WERI-Rb-1 (cell line): ENCODE data around the gene CLHC1.

Experiments
- DNase-seq: peaks from one replicate; pipeline ENCODE4 v3.0.0-alpha.2; 2020
- H3K27ac ChIP-seq: fragments of 250-450 bp; sonication (Bioruptor Pico); 2 replicates; pipeline ENCODE4 v1.5.1; 2020; ENCODE audit warnings: mild to moderate bottlenecking, moderate library complexity
- H3K27me3 ChIP-seq: fragments of 250-450 bp; sonication (Bioruptor Pico); 2 replicates; pipeline ENCODE4 v1.5.1; 2021; ENCODE audit warnings: mild to moderate bottlenecking, low read depth, moderate library complexity; ENCODE audit not compliant: insufficient read depth, severe bottlenecking
- H3K36me3 ChIP-seq: fragments of 250-450 bp; sonication (Bioruptor Pico); 2 replicates; pipeline ENCODE4 v1.5.1; 2020; ENCODE audit warnings: mild to moderate bottlenecking, moderate library complexity
- H3K4me3 ChIP-seq: 2 replicates; pipeline ENCODE4 v1.5.1; 2011; ENCODE audit warnings: low read depth, mild to moderate bottlenecking, control low read depth, low read length
- H3K9me3 ChIP-seq: fragments of 250-450 bp; sonication (Bioruptor Pico); 2 replicates; pipeline ENCODE4 v1.5.1; 2021; ENCODE audit warnings: mild to moderate bottlenecking, moderate library complexity; ENCODE audit not compliant: severe bottlenecking
- TF ChIP-seq, protein P1 (sequence below): IDR thresholded peaks from 2 replicates; pipeline ENCODE4 v1.5.1; 2011; ENCODE audit warnings: low read depth, mild to moderate bottlenecking, control low read depth, inconsistent platforms, low read length

Gene CLHC1

DNA sequence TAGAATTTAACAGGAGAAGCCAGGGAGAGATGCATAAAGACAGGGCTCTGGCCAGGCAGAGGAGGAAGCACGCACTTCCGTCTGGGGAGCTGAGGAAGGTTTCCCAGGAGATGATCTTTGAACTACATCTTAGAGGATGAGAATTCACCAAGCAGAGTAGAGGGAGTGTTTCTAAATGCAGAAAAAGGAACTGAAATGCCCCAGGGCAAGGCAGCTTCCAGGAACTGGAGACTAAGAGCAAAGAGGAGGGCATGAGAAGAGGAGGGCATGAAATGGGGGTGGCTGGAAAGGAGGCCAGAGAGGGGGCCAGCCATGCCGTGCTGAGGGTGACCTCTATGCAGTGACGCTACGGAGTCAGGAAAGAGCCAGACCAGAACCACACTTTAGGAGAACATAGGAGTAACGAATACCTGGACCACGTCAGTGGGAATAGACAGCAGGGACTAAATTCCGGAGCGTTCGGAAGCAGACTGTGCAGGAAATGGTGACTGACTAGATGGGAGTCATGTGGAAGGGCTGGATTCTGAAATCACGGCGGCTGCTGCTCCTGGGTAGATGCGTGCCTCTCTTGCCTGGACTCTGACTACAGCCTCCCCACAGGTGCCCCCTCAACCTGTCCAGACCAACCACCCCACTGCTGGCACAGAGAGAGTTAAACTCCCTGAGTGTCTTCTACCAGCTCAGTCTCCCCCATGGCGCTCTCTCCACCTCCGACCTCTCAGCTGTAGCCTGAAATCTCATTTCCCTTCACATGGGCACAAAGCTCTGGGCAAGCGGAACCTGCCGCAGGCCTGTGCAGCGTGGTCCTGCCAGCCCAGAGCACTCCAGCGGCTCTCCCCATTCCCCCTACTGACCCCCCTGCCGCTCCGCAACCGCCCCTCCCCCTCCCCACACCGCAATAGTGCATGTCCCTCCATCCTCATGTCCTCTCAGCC is 94.8 kb downstream of the CLHC1 start:
- Histone ChIP-seq H3K4me3 (no peak overlapping the region), H3K9me3 (no peaks in the 10 kb centered on the region), H3K36me3 (no peaks in the 10 kb centered on the region), H3K27ac (no peak overlapping the region), H3K27me3 (no peaks in the 10 kb centered on the region)
- TF ChIP-seq, protein P1, sequence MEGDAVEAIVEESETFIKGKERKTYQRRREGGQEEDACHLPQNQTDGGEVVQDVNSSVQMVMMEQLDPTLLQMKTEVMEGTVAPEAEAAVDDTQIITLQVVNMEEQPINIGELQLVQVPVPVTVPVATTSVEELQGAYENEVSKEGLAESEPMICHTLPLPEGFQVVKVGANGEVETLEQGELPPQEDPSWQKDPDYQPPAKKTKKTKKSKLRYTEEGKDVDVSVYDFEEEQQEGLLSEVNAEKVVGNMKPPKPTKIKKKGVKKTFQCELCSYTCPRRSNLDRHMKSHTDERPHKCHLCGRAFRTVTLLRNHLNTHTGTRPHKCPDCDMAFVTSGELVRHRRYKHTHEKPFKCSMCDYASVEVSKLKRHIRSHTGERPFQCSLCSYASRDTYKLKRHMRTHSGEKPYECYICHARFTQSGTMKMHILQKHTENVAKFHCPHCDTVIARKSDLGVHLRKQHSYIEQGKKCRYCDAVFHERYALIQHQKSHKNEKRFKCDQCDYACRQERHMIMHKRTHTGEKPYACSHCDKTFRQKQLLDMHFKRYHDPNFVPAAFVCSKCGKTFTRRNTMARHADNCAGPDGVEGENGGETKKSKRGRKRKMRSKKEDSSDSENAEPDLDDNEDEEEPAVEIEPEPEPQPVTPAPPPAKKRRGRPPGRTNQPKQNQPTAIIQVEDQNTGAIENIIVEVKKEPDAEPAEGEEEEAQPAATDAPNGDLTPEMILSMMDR = no peak
- DNase-seq = no peak

DNA sequence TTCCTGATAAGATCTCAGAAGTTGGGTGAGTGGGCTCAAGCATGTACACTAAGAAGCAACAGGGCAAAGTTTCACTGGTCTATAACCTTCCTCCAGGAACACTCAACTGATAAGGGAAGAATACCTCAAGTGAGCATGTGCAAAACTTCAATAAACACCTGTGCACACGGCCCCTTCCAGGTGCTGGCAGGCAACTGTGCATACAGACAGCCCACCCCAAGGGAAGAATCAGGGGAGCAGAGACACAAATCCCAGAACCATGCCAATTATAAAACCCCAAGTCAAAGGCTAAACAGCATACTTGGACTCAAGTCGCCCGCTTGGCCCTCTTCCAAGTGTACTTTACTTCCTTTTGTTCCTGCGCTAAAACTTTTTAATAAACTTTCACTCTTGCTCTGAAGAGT is 96.0 kb downstream of the CLHC1 start:
- H3K4me3 ChIP-seq = no peak overlapping the region
- H3K27ac ChIP-seq = no peak overlapping the region
- H3K36me3 ChIP-seq = no peaks in the 10 kb centered on the region
- no peaks in the 10 kb centered on the region for H3K9me3 ChIP-seq
- H3K27me3 ChIP-seq = no peaks in the 10 kb centered on the region
- TF ChIP-seq, protein P1 = no peak
- DNase-seq = no peak

DNA sequence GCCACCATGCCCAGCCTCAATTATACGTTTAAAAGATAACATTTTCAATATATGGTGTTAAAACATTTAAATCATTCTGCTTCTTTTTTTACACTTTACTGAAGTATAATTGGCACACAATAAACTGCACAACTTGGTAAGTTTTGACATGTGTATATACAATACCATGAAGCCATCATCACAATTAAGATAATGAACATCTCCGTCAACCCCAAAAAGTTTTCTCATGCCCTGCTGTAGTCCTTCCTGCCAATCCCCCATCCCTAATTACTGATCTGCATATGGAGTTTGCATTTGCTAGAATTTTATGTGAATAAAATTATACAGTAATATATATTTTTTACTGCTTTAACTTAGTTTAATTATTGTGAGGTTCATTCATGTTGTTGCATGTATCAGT is 96.6 kb downstream of the CLHC1 start:
- Histone ChIP-seq H3K9me3 (no peaks in the 10 kb centered on the region), H3K27me3 (no peaks in the 10 kb centered on the region), H3K27ac (no peak overlapping the region), H3K4me3 (no peak overlapping the region), H3K36me3 (no peaks in the 10 kb centered on the region)
- no peak for DNase-seq
- TF ChIP-seq, protein P1 = no peak

DNA sequence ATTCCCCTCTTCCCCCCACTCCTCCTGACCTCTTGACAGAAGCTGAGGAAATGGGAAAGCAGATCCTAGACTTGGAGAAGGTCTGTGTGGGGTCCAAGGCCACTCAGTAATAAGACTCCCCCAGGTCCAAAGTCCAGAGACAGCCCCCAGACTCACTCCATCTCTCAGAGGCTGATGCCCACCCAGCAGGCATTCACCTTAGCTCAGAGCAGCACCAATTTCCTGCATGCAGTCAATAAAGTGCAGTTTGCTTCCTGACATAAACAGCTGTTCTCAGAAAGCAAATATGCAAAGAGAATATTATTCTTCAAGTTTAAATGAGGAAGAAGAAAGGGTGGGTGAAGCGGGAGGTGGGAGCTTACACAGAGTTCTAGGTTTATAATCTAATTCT is 97.8 kb downstream of the CLHC1 start:
- no peak overlapping the region for H3K27ac ChIP-seq
- DNase-seq = no peak
- no peaks in the 10 kb centered on the region for H3K9me3 ChIP-seq
- H3K36me3 ChIP-seq = no peaks in the 10 kb centered on the region
- no peaks in the 10 kb centered on the region for H3K27me3 ChIP-seq
- H3K4me3 ChIP-seq = no peak overlapping the region
- TF ChIP-seq, protein P1 = no peak

DNA sequence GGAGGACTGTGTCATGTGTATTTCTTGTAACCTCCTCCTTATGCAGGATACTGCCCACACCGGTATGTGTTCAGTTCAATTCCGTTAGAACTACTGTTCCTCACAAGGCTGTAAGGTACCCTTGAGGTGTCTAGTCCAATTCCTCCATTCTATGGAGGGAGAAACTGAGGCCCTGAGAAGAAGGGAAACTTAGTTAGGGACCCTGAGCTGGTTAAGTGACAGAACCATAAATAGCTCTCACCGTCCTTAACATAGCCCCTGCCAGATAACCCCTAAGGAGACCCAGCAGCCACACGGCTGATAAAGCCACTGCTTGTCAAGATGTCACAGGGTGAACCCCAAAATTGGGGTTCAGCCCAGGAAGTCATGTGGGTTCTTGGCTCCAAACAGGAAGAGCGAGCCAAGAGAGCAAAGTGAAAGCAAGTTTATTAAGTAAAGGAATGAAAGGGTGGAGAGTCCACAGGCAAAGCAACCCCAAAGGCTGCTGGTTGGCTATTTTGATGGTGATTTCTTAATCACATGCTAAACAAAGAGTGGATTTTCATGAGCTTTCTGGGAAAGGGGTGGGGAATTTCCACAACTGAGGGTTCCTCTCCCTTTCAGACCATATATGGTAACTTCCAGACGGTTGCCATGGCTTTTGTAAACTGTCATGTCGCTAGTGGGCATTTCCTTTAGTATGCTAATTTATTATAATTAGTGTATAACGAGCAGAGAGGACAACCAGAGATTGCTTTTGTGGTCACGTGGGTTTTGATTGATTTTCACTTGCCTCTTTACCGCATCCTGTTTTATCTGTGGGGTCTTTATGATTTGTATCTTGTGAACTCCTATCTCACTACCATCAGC is 98.4 kb downstream of the CLHC1 start:
- no peaks in the 10 kb centered on the region for H3K27me3 ChIP-seq
- no peak for DNase-seq
- H3K36me3 ChIP-seq = no peaks in the 10 kb centered on the region
- no peak overlapping the region for H3K4me3 ChIP-seq
- H3K27ac ChIP-seq = no peak overlapping the region
- no peaks in the 10 kb centered on the region for H3K9me3 ChIP-seq
- TF ChIP-seq, protein P1 = no peak
